ENCODE results near the gene PTER. TPM values are rescaled to one million over a fixed set of nuclear protein-coding genes. Genes with fewer than 3 reads are reported as not detected.

The PTER gene
- total RNA-seq, 1 experiment from 2014 or later = 30.1 TPM

DNA sequence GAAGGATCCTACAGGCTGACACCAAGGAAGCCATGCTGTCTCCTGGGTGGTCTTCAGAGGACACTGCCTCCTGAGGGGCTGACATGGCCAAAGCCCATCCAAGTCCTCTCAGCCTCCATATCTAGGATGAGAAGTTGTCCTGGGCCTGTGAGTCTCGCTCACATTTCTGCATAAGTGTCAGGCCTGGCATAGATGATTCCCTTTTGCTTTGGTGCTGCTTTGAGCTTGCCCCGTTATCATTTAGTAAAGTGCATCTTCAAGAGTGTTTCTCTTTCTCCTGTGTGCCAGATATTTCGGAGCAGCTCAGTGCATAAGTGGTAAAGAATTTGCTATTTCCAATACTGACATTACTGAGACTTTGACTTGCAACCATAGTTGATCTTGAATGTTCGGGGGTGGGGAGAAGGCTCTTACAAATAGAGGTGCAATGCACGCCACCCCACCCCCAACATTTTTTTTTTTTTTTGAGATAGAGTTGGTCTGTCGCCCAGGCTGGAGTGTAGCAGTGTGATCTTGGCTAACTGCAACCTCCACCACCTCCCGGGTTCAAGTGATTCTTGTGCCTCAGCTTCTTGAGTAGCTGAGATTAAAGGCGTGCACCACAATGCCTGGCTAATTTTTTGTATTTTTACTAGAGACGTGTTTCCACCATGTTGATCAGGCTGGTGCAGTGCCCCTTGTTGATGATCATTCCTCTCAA lies 9.1 kb downstream of the PTER start:
- Mint-ChIP-seq H3K9me3 (ENCODE audit: low read depth, unreplicated experiment) (no peaks in the 10 kb centered on the region), H3K4me3 (ENCODE audit: low read depth, unreplicated experiment) (no peak overlapping the region), H3K27ac (ENCODE audit: unreplicated experiment) (no peak overlapping the region), H3K4me1 (ENCODE audit: low read depth, unreplicated experiment) (peaks cover 3% of the 10 kb centered on the region), H3K36me3 (ENCODE audit: insufficient read depth, unreplicated experiment) (peaks cover 6% of the 10 kb centered on the region), H3K27me3 (ENCODE audit: unreplicated experiment) (no peaks in the 10 kb centered on the region)
- BruUV-seq (replicated peaks) = no TSS peak
- DNase-seq = no peak
- intact Hi-C loops (cut with micrococcal nuclease; ENCODE audit: unreplicated experiment) = no loop called here
- CTCF ChIA-PET = no interaction called here
- no peak for TF ChIP-seq CTCF (IDR thresholded peaks at IDR 0.05; ENCODE audit: unreplicated experiment)

DNA sequence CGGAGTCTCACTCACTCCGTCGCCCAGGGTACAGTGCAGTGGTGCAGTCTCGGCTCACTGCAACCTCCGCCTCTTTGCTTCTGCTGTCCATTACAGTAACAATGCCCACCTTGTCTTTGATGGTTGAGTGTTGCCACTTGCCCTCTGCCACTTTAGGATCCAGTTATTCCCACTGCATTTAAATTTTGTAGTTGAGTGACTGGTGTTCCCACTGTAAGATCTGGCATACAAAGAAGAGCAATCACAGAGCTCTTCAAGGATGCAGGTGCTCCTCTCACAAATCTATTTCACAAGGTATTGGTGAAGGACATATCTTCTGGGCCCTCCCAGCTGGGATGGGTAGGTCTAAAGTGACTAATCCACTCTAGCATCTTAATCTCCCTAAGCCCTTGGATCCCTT lies 12.6 kb downstream of the PTER start:
- BruUV-seq (replicated peaks) = no TSS peak
- no peaks in the 10 kb centered on the region for H3K36me3 Mint-ChIP-seq (ENCODE audit: insufficient read depth, unreplicated experiment)
- H3K9me3 Mint-ChIP-seq (ENCODE audit: low read depth, unreplicated experiment) = no peaks in the 10 kb centered on the region
- TF ChIP-seq CTCF (IDR thresholded peaks at IDR 0.05; ENCODE audit: unreplicated experiment) = no peak
- H3K27me3 Mint-ChIP-seq (ENCODE audit: unreplicated experiment) = no peaks in the 10 kb centered on the region
- no peak for DNase-seq
- intact Hi-C loops (cut with micrococcal nuclease; ENCODE audit: unreplicated experiment) = no loop called here
- H3K4me1 Mint-ChIP-seq (ENCODE audit: low read depth, unreplicated experiment) = no peaks in the 10 kb centered on the region
- CTCF ChIA-PET = no interaction called here
- H3K4me3 Mint-ChIP-seq (ENCODE audit: low read depth, unreplicated experiment) = no peak overlapping the region
- H3K27ac Mint-ChIP-seq (ENCODE audit: unreplicated experiment) = no peak overlapping the region

DNA sequence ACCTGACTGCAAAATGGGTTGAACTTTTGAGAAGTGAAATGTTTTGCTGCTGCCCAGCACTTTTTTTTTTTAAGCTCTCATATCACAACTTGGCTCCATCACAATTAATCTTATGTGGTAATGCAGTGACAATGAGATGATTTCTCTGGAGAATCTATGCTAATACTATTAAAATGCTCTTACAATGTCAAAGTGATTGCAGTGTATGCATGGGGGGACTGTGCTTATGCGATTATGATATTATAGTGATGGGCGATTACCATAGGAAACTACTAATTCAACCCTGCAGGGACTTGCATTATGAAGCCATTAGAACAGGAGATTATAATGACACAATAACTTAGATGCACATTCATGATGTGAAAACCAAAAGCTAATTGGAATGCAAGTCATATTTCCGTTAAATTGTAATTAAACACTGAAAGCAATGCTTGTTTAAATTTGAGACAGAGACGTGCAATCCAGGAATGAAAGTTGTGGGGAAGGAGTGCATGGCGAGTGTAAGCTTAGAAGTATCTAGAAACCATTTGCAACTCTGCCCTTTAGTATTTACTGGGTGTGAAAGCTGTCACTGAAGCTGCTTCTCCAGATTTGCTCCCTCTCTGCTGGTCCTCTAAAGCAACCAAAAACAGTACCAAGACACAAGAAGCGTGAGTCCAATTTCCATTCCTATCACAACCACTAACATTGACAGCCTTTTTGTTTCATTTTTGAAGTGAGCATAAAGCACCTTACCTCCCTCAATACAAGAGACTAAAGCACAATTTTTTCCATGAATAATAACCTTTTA lies 21.6 kb downstream of the PTER start:
- Mint-ChIP-seq H3K4me3 (ENCODE audit: low read depth, unreplicated experiment) (no peak overlapping the region), H3K36me3 (ENCODE audit: insufficient read depth, unreplicated experiment) (no peaks in the 10 kb centered on the region), H3K27me3 (ENCODE audit: unreplicated experiment) (no peaks in the 10 kb centered on the region), H3K27ac (ENCODE audit: unreplicated experiment) (no peak overlapping the region), H3K9me3 (ENCODE audit: low read depth, unreplicated experiment) (no peaks in the 10 kb centered on the region), H3K4me1 (ENCODE audit: low read depth, unreplicated experiment) (no peaks in the 10 kb centered on the region)
- CTCF ChIA-PET = no interaction called here
- DNase-seq = no peak
- no TSS peak for BruUV-seq (replicated peaks)
- intact Hi-C loops (cut with micrococcal nuclease; ENCODE audit: unreplicated experiment) = no loop called here
- no peak for TF ChIP-seq CTCF (IDR thresholded peaks at IDR 0.05; ENCODE audit: unreplicated experiment)

DNA sequence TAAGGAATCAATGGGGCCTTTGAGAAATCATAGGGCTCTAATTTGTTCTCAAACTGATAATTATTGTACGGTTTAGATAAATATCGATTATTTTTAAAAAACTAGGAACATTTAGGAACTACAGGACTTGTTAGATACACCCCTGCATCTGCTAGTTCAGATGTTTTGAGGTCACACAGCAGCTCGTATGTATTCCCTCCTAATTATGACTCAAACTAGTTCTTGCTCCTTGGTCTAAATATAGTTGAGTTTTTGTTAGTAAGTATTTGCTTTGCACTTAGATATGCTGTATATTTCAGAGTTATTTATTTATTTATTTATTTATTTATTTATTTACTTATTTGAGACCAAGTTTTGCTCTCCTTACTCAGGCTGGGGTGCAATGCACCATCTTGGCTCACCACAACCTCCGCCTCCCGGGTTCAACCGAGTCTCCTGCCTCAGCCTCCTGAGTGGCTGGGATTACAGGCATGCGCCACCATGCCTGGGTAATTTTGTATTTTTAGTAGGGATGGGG lies 22.7 kb downstream of the PTER start:
- Mint-ChIP-seq H3K36me3 (ENCODE audit: insufficient read depth, unreplicated experiment) (no peaks in the 10 kb centered on the region), H3K9me3 (ENCODE audit: low read depth, unreplicated experiment) (no peaks in the 10 kb centered on the region), H3K27me3 (ENCODE audit: unreplicated experiment) (no peaks in the 10 kb centered on the region), H3K4me3 (ENCODE audit: low read depth, unreplicated experiment) (no peak overlapping the region), H3K27ac (ENCODE audit: unreplicated experiment) (no peak overlapping the region), H3K4me1 (ENCODE audit: low read depth, unreplicated experiment) (no peaks in the 10 kb centered on the region)
- CTCF ChIA-PET = no interaction called here
- intact Hi-C loops (cut with micrococcal nuclease; ENCODE audit: unreplicated experiment) = no loop called here
- BruUV-seq (replicated peaks) = no TSS peak
- no peak for TF ChIP-seq CTCF (IDR thresholded peaks at IDR 0.05; ENCODE audit: unreplicated experiment)
- DNase-seq = no peak

Measured in Calu3 (cell line).